IMR-90 (cell line): ENCODE results near the gene FYCO1. TPM values are rescaled to one million over a fixed set of nuclear protein-coding genes. Genes with fewer than 3 reads are reported as not detected.
A peak's percentile ranks its signal among the peaks of the same experiment; 100 is the strongest.
"Not testable (repeated sequence)": the region's sequence is repeated elsewhere in the genome, so short reads cannot be mapped to it uniquely, and the experiment has no call there.

ENCODE experiments used
- ATAC-seq: fragments of 200-7000 bp; cut with Tn5 transposase; 2 replicates; pipeline ENCODE4 v1.9.1; 2020; ENCODE audit warnings: low read depth, mild to moderate bottlenecking, moderate library complexity
- BruUV-seq: library from RNA; stranded (reverse); fragments of 400-500 nt; replicated peaks from 2 replicates; lab custom pipeline; 2021; lab: Mats Ljungman, UMichigan
- CTCF ChIA-PET: fragments of 300-600 bp; formaldehyde crosslinking; extraction: SDS; loops from one replicate; lab custom pipeline; 2021; ENCODE audit warnings: antibody characterized with exemption; lab: Yijun Ruan, JAX
- POLR2A ChIA-PET: fragments of 300-600 bp; sonication (Branson Sonifier 250); formaldehyde crosslinking; loops from one replicate; lab custom pipeline; 2022; ENCODE audit warnings: antibody characterized with exemption; ENCODE audit not compliant: unreplicated experiment; lab: Charles Lee
- DNase-seq: peaks from one replicate; pipeline ENCODE4 v3.0.0; 2013
- H2AFZ ChIP-seq: replicated peaks from 2 replicates; pipeline ENCODE3; 2013; ENCODE audit warnings: low read length, mild to moderate bottlenecking; ENCODE audit not compliant: poor library complexity
- H2AK5ac ChIP-seq: 2 replicates; pipeline ENCODE4 v1.6.1; 2013; ENCODE audit warnings: low read depth, low read length, inconsistent platforms
- H2AK9ac ChIP-seq: replicated peaks from 2 replicates; pipeline ENCODE3; 2013; ENCODE audit warnings: mild to moderate bottlenecking, low read depth, low read length, moderate library complexity; ENCODE audit not compliant: poor library complexity
- H2BK120ac ChIP-seq: 2 replicates; pipeline ENCODE4 v1.6.1; 2013; ENCODE audit warnings: low read depth, low read length, inconsistent platforms
- H2BK15ac ChIP-seq: 3 replicates; pipeline ENCODE4 v1.6.1; 2013; ENCODE audit warnings: low read depth, low read length, inconsistent platforms
- H2BK20ac ChIP-seq: 2 replicates; pipeline ENCODE4 v1.6.1; 2013; ENCODE audit warnings: low read depth, mild to moderate bottlenecking, inconsistent platforms, low read length, moderate library complexity
- H2BK5ac ChIP-seq: 2 replicates; pipeline ENCODE4 v1.6.1; 2013; ENCODE audit warnings: mild to moderate bottlenecking, low read depth, low read length, inconsistent platforms; ENCODE audit not compliant: poor library complexity, severe bottlenecking
- H3K14ac ChIP-seq: replicated peaks from 2 replicates; pipeline ENCODE4 v1.6.1; 2013; ENCODE audit warnings: low read depth, low read length, inconsistent platforms
- H3K18ac ChIP-seq: 2 replicates; pipeline ENCODE4 v1.6.1; 2013; ENCODE audit warnings: low read depth, low read length, control low read depth
- H3K23ac ChIP-seq: 2 replicates; pipeline ENCODE4 v1.6.1; 2013; ENCODE audit warnings: low read depth, low read length, inconsistent platforms
- H3K27ac ChIP-seq: 2 replicates; pipeline ENCODE4 v1.5.1; 2013; ENCODE audit warnings: mild to moderate bottlenecking, control low read depth, low read length; ENCODE audit not compliant: insufficient read depth
- H3K27me3 ChIP-seq: 2 replicates; pipeline ENCODE4 v1.6.1; 2013; ENCODE audit warnings: low read length; ENCODE audit not compliant: control insufficient read depth, insufficient read depth
- H3K36me3 ChIP-seq: 2 replicates; pipeline ENCODE4 v1.6.1; 2013; ENCODE audit warnings: low read length, mixed read lengths; ENCODE audit not compliant: control insufficient read depth, insufficient read depth
- H3K4ac ChIP-seq: 2 replicates; pipeline ENCODE4 v1.6.1; 2013; ENCODE audit warnings: low read depth, low read length, inconsistent platforms
- H3K4me1 ChIP-seq: 2 replicates; pipeline ENCODE4 v1.6.1; 2013; ENCODE audit warnings: low read length, mixed read lengths; ENCODE audit not compliant: control insufficient read depth, insufficient read depth
- H3K4me2 ChIP-seq: 2 replicates; pipeline ENCODE4 v1.6.1; 2013; ENCODE audit warnings: low read depth, mild to moderate bottlenecking, control low read depth, low read length, moderate library complexity
- H3K4me3 ChIP-seq: 2 replicates; pipeline ENCODE4 v1.5.1; 2013; ENCODE audit warnings: low read depth, mild to moderate bottlenecking, control low read depth, low read length, moderate library complexity; ENCODE audit not compliant: insufficient read depth
- H3K56ac ChIP-seq: 2 replicates; pipeline ENCODE4 v1.6.1; 2013; ENCODE audit warnings: low read length, inconsistent platforms; ENCODE audit not compliant: insufficient read depth; ENCODE audit errors: extremely low read depth
- H3K79me1 ChIP-seq, 2 experiments: 2 replicates each; pipeline ENCODE4 v1.6.1; 2013; ENCODE audit warnings: low read length in 2 of 2, inconsistent platforms in 1 of 2, low read depth in 1 of 2
- H3K9ac ChIP-seq: 2 replicates; pipeline ENCODE4 v1.6.1; 2013; ENCODE audit warnings: low read depth, low read length, control low read depth
- H3K9me1 ChIP-seq: 2 replicates; pipeline ENCODE4 v1.6.1; 2013; ENCODE audit warnings: low read length, inconsistent platforms; ENCODE audit not compliant: insufficient read depth
- H3K9me3 ChIP-seq: 2 replicates; pipeline ENCODE4 v1.6.1; 2013; ENCODE audit warnings: low read length; ENCODE audit not compliant: control insufficient read depth, insufficient read depth
- H4K20me1 ChIP-seq: 2 replicates; pipeline ENCODE4 v1.6.1; 2013; ENCODE audit warnings: low read length, inconsistent platforms; ENCODE audit not compliant: insufficient read depth
- H4K5ac ChIP-seq: 2 replicates; pipeline ENCODE4 v1.6.1; 2013; ENCODE audit warnings: mild to moderate bottlenecking, low read depth, low read length, control low read depth
- H4K8ac ChIP-seq, 2 experiments: 2 replicates each; pipeline ENCODE4 v1.6.1; 2013; ENCODE audit warnings: low read depth in 2 of 2, low read length in 2 of 2, control low read depth in 1 of 2, inconsistent platforms in 1 of 2
- H4K91ac ChIP-seq: 2 replicates; pipeline ENCODE4 v1.6.1; 2013; ENCODE audit warnings: low read depth, low read length, inconsistent platforms; ENCODE audit not compliant: insufficient read depth
- BHLHE40 ChIP-seq: fragments of 150-350 bp; IDR thresholded peaks from 2 replicates; pipeline ENCODE4 v1.6.1; 2016; ENCODE audit warnings: mild to moderate bottlenecking, low read depth, low read length
- CEBPB ChIP-seq: IDR thresholded peaks from 2 replicates; pipeline ENCODE4 v1.6.1; 2012; ENCODE audit warnings: low read depth, low read length, improper control_type of control experiment
- FOS ChIP-seq: fragments of 150-350 bp; IDR thresholded peaks from 2 replicates; pipeline ENCODE4 v1.6.1; 2016; ENCODE audit warnings: low read depth, low read length
- MXI1 ChIP-seq: IDR thresholded peaks from 2 replicates; pipeline ENCODE4 v1.6.1; 2012; ENCODE audit warnings: low read depth, mild to moderate bottlenecking, low read length, moderate library complexity, borderline replicate concordance
- WGBS, 2 experiments: methylation state at CpG; one replicate each; pipeline versions ENCODE4 v1.1.5 to v1.1.7; 2013; ENCODE audit warnings: missing lambda C conversion rate in 2 of 2; ENCODE audit not compliant: insufficient read length in 1 of 2; ENCODE audit errors: extremely low coverage in 2 of 2; 5-methylcytosine and 5-hydroxymethylcytosine counted together
- dilution Hi-C: fragments of 300-500 bp; cut with HindIII; formaldehyde crosslinking; loops from one replicate; pipeline ENCODE4 v1.14.3; 2018; ENCODE audit warnings: low sequenced_read_pairs; ENCODE audit not compliant: unreplicated experiment
- in situ Hi-C: fragments of 300-500 bp; cut with MboI; formaldehyde crosslinking; loops from 3 replicates; pipeline ENCODE4 v1.14.3; 2019; ENCODE audit warnings: low sequenced_read_pairs, inconsistent platforms, mixed read lengths
- intact Hi-C: fragments of 100-400 bp; cut with micrococcal nuclease; formaldehyde crosslinking; loops from 2 replicates; pipeline ENCODE4 v1.10.0; 2022
- polyA plus RNA-seq, 3 experiments: library from polyadenylated mRNA; depleted of rRNA; stranded (reverse); fragments of >200 nt; gene quantifications; 2 replicates each; pipeline ENCODE4 v1.2.3, GENCODE V29; 2012; ENCODE audit warnings: low replicate concordance in 1 of 3
- total RNA-seq: library from RNA; depleted of rRNA; stranded (reverse); fragments of >200 nt; gene quantifications from 2 replicates; pipeline ENCODE4 v1.2.3, GENCODE V29; 2012

The FYCO1 gene
- total and polyA plus RNA-seq, 2 of the 4 experiments (the other 2 are of a cell fraction), result 13.7 to 20.1 TPM

DNA sequence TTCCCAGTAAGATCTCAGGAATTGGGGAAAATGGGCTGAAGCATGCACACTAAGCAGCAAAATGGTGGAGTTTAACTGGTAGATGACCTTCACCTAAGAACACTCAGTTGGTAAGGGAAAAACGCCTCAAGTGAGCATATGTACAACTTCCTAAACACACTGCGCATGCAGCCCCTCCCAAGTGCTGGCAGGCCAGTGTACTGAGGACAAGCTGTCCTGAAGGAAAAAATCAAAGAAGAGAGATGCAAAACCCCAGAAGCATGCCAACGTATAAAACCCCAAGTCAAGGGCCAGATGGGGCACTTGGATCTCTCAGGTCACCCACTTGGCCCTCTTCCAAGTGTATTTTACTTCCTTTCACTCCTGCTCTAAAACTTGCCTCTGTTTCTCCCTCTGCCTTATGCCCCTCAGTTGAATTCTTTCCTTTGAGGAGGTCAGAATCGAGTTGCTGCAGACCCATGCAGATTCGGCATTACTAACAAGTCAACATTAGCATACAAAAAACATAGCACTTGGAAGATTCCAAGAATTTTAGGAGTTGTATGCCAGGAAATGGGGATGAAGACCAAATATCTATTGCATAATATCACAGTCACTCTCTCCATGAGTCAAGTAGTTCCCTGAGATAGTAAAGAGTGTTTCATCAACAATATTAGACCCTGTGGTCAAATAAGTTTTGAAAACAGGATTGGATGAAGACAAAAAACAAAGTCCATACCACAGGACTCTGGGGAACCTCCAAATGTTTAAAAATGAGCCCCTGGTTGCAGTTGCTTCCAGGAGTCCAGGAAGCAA is 10.8 kb upstream of the FYCO1 start:
- ChIA-PET POLR2A (no interaction called here), CTCF (no interaction called here)
- Histone ChIP-seq H4K20me1 (no peaks in the 10 kb centered on the region), H2AK9ac (no peak overlapping the region), H3K23ac (no peak overlapping the region), H3K9me1 (0 out of 2 replicates have a peak, but pooled peaks cover 3% of the 10 kb centered on the region), H3K4ac (no peak overlapping the region; the same call in 1 of the 2 replicates), H3K9me3 (no peaks in the 10 kb centered on the region), H3K14ac (no peak overlapping the region), H4K8ac (no peak overlapping the region), H3K56ac (no peak overlapping the region), H3K79me1 (no peaks in the 10 kb centered on the region), H2AK5ac (no peak overlapping the region), H3K27ac (peak overlapping the region; percentile 39; the same call in 1 of the 2 replicates), H4K5ac (peak overlapping the region; percentile 49; the same call in 1 of the 2 replicates), H3K36me3 (no peaks in the 10 kb centered on the region), H3K4me2 (peak overlapping the region; percentile 64), H2BK120ac (no peak overlapping the region; the same call in 1 of the 2 replicates), H3K18ac (peak overlapping the region; percentile 48; the same call in 1 of the 2 replicates), H2AFZ (no peak overlapping the region), H3K4me3 (no peak overlapping the region), H3K4me1 (peaks cover 9% of the 10 kb centered on the region), H3K9ac (no peak overlapping the region), H2BK20ac (no peak overlapping the region), H2BK15ac (peak overlapping the region; percentile 42; the same call in 1 of the 3 replicates), H4K91ac (no peak overlapping the region; the same call in 1 of the 2 replicates), H2BK5ac (no peak overlapping the region), H3K27me3 (no peaks in the 10 kb centered on the region; the same call in 1 of the 2 replicates)
- intact Hi-C loops, result no loop called here
- no TSS peak for BruUV-seq
- WGBS, 2 experiments, result no CpG with 5 or more reads among the region's 5 CpGs
- peak; percentile 87 for ATAC-seq
- TF ChIP-seq MXI1 (no peak), CEBPB (peak; percentile 97), FOS (peak; percentile 43), BHLHE40 (no peak)
- dilution Hi-C loops, result no loop called here
- in situ Hi-C loops, result no loop called here
- DNase-seq, result peak; percentile 79

GRCh38 chr3:46003706-46004105 is 8.1 kb upstream of the FYCO1 start:
- ATAC-seq, H3K36me3 ChIP-seq, H4K91ac ChIP-seq, H3K56ac ChIP-seq, H3K27me3 ChIP-seq, H3K18ac ChIP-seq, H3K79me1 ChIP-seq, H3K4me2 ChIP-seq, POLR2A ChIA-PET, H3K9ac ChIP-seq, H3K4ac ChIP-seq, H2AFZ ChIP-seq, BruUV-seq, H2BK120ac ChIP-seq, H2BK15ac ChIP-seq, intact Hi-C loops, H3K9me1 ChIP-seq, H4K20me1 ChIP-seq, H3K9me3 ChIP-seq, H2BK20ac ChIP-seq, in situ Hi-C loops, H4K8ac ChIP-seq, H3K14ac ChIP-seq, H3K4me3 ChIP-seq, DNase-seq, H2AK9ac ChIP-seq, H2BK5ac ChIP-seq, dilution Hi-C loops, H3K23ac ChIP-seq, H3K4me1 ChIP-seq, H3K27ac ChIP-seq, H2AK5ac ChIP-seq, H4K5ac ChIP-seq: not testable (repeated sequence)
- CTCF ChIA-PET, result interaction anchor here (0.9 kb wide), 1 partner anchor 72 kb away, joined by 4 read pairs; no protein-coding TSS in a partner anchor
